Left ventricle myocardium inferior (tissue), 1 donor: ENCODE results near the gene DPF3. TPM values are rescaled to one million over a fixed set of nuclear protein-coding genes. Genes with fewer than 3 reads are reported as not detected.
A peak's percentile ranks its signal among the peaks of the same experiment; 100 is the strongest.

Source experiments
- DNase-seq: peaks from one replicate; pipeline ENCODE4 v3.0.0-alpha.2; 2020
- H3K27ac ChIP-seq: fragments of 200-600 bp; replicated peaks from 2 replicates; pipeline ENCODE4 v1.8.0; 2021
- H3K27me3 ChIP-seq: fragments of 200-600 bp; 2 replicates; pipeline ENCODE4 v1.8.0; 2021; ENCODE audit warnings: low read depth
- H3K36me3 ChIP-seq: fragments of 200-600 bp; 2 replicates; pipeline ENCODE4 v1.8.0; 2021
- H3K4me1 ChIP-seq: fragments of 200-600 bp; 2 replicates; pipeline ENCODE4 v1.8.0; 2021
- H3K4me3 ChIP-seq: fragments of 200-600 bp; 2 replicates; pipeline ENCODE4 v1.8.0; 2021; ENCODE audit warnings: mild to moderate bottlenecking, moderate library complexity
- H3K9me3 ChIP-seq: fragments of 200-600 bp; replicated peaks from 2 replicates; pipeline ENCODE4 v1.8.0; 2021
- intact Hi-C: fragments of 100-400 bp; cut with micrococcal nuclease; formaldehyde crosslinking; loops from one replicate; pipeline ENCODE4 v1.11.0; 2022
- total RNA-seq: library from RNA; stranded (reverse); fragmentation: NEBNext Ultra II Directional; extraction: Animal tissue kit (Norgen Biotek cat#: 25700); gene quantifications from one replicate; pipeline ENCODE4 v1.2.1, GENCODE V29; 2021
- TF ChIP-seq, protein P1 (sequence below): fragments of 200-600 bp; IDR thresholded peaks from 2 replicates; pipeline ENCODE4 v1.8.0; 2021; ENCODE audit warnings: antibody characterized with exemption, mild to moderate bottlenecking, borderline replicate concordance
- donor health status: DM: no; HTN: yes; CAD: no; lungs with severe emphysema.

Gene DPF3
- total RNA-seq, 1 donor from 2014 or later, result 37.7 TPM

DNA sequence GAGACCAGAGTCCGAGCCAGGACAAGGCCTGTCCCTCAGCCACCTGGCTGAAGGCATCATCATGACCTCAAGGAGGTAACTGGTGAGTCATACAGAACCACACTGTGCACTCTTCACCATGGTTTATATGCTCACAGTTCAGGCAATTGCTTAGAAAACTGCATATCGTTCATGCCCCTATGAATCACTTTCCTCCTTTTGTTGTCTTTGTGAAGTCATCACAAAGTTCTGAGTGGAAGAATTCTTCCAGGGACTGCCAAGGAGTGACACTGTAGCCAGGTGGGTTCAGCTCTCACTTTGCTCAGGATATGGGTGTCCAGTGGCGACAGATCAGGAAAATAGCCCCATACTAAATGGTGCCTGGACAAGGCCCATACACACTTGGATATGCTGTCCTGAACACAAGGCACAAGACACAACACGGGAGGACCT, 92.5 kb downstream of the DPF3 start:
- no peaks in the 10 kb centered on the region for H3K36me3 ChIP-seq
- no peak for DNase-seq
- no peaks in the 10 kb centered on the region for H3K27me3 ChIP-seq
- intact Hi-C loops, result no loop called here
- peak overlapping the region; percentile 75 for H3K27ac ChIP-seq
- no peaks in the 10 kb centered on the region for H3K9me3 ChIP-seq
- TF ChIP-seq, protein P1, sequence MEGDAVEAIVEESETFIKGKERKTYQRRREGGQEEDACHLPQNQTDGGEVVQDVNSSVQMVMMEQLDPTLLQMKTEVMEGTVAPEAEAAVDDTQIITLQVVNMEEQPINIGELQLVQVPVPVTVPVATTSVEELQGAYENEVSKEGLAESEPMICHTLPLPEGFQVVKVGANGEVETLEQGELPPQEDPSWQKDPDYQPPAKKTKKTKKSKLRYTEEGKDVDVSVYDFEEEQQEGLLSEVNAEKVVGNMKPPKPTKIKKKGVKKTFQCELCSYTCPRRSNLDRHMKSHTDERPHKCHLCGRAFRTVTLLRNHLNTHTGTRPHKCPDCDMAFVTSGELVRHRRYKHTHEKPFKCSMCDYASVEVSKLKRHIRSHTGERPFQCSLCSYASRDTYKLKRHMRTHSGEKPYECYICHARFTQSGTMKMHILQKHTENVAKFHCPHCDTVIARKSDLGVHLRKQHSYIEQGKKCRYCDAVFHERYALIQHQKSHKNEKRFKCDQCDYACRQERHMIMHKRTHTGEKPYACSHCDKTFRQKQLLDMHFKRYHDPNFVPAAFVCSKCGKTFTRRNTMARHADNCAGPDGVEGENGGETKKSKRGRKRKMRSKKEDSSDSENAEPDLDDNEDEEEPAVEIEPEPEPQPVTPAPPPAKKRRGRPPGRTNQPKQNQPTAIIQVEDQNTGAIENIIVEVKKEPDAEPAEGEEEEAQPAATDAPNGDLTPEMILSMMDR, result no peak
- H3K4me1 ChIP-seq, result peaks cover 52% of the 10 kb centered on the region
- no peak overlapping the region for H3K4me3 ChIP-seq

DNA sequence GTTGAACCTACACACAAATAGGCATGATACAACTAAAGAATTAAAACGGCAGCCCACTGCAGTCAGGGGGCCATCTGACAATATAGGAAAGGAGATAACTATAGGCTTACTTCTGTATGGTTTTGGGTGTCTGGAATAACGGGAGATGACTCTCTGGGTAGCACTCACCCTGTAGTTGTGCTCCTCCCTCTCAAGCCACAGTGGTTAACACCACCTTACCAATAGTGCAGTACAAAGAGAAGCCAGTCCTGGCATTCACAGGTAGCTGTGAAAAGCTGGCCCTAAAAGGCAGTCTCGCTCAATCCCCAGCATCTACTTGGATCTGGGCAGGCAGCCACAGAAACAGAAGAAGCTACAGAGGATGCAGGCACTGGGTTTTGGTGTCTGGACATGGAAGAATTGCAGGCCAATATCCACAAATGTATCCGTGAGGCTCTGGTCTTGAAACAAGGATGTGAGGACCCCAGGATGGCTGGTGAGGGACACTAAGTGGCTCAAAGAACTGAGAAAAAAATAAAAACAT, 93.0 kb downstream of the DPF3 start:
- Histone ChIP-seq H3K9me3 (no peaks in the 10 kb centered on the region), H3K27ac (peak overlapping the region; percentile 75), H3K4me1 (peaks cover 49% of the 10 kb centered on the region), H3K27me3 (no peaks in the 10 kb centered on the region), H3K4me3 (no peak overlapping the region), H3K36me3 (no peaks in the 10 kb centered on the region)
- DNase-seq, result no peak
- TF ChIP-seq, protein P1, result no peak
- intact Hi-C loops, result no loop called here

DNA sequence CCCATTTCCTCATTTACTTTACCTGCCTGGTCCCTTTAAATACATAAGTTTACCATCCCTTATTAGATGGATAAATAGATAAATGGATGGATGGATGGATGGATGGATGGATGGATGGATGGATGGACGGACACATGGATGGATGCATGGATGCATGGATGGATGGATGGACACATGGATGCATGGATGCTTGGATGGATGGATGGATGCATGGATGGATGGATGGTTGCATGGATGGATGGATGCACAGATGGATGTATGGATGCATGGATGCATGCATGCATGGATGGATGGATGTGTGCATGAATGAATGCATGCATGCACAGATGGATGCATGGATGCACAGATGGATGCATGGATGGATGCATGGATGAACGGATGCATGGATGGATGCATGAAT, 93.6 kb downstream of the DPF3 start:
- H3K4me3 ChIP-seq, result no peak overlapping the region
- intact Hi-C loops, result no loop called here
- TF ChIP-seq, protein P1, result no peak
- H3K4me1 ChIP-seq, result peaks cover 49% of the 10 kb centered on the region
- no peaks in the 10 kb centered on the region for H3K9me3 ChIP-seq
- DNase-seq, result no peak
- no peaks in the 10 kb centered on the region for H3K36me3 ChIP-seq
- no peaks in the 10 kb centered on the region for H3K27me3 ChIP-seq
- H3K27ac ChIP-seq, result no peak overlapping the region

DNA sequence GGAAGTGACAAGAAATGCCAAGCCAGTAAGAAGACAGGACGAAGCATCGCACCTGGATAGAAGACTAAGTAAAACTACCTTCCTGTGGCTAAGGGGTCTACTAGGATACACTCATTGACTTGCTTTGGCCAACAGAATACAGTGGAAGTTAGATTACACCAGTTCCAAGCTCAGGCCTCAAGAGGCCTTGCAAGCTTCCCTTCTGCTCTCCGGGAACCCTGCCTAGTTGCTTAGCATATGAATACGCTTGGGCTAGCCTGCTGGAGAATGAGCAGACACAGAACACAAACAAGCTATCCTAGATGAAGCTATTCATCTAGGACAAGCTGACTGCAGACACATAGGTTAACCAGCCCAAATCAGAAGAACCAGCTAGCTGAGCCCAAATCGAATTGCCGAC, 97.0 kb downstream of the DPF3 start:
- Histone ChIP-seq H3K4me1 (peaks cover 51% of the 10 kb centered on the region), H3K27me3 (no peaks in the 10 kb centered on the region)

DNA sequence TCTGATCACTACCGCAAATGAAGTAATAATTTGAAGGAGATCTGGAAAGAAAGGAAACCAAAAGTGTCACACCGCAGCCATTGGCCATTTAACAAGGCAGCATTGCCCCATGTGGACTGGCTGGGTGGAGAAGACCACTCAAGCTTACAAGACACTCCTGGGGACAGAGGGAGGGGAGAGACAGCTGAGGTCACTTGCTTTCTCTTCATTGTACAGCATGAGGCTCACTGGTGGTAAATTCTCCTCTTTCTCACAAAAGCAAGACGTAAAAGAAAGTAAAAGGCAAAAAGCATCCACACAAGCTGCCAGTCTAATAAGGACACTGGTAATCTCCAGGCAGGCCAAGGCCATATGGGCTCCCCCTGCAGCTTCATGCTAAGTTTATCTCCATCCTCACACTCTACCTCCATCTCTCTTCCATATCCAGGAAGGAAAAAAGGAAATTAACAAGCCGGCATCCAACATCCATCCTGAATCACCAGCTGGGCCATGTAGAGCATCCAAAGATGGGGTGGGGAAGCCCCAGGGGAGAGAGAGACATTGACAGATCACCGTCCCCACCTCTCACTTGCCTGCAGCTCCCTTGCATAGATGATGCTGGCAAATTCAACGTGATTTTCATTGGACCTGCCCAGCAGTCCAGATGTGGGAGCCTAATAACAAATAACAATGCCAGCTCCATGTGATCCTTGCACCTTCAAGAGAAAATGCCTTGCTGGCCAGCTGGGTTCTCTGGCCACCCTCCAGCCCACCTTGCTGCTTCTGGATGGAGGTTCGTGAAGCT, 100.6 kb downstream of the DPF3 start:
- DNase-seq, result no peak
- TF ChIP-seq, protein P1, result no peak
- Histone ChIP-seq H3K9me3 (no peaks in the 10 kb centered on the region), H3K4me3 (peak overlapping the region; percentile 32), H3K36me3 (no peaks in the 10 kb centered on the region), H3K27me3 (no peaks in the 10 kb centered on the region), H3K4me1 (peaks cover 64% of the 10 kb centered on the region), H3K27ac (peak overlapping the region; percentile 87)
- intact Hi-C loops, result no loop called here

More for the DNA sequence above, 97.0 kb downstream of the DPF3 start:
- DNase-seq, result no peak
- Histone ChIP-seq H3K9me3 (no peaks in the 10 kb centered on the region), H3K36me3 (no peaks in the 10 kb centered on the region), H3K4me3 (no peak overlapping the region), H3K27ac (no peak overlapping the region)
- TF ChIP-seq, protein P1, result no peak
- intact Hi-C loops, result no loop called here
